GM15510 (cell line): ENCODE data around the gene ATG7.

Source experiments
- POLR2A ChIP-seq: IDR thresholded peaks from 3 replicates; pipeline ENCODE4 v1.6.1; 2011; ENCODE audit warnings: borderline replicate concordance; ENCODE audit not compliant: insufficient read length; ENCODE audit errors: extremely low read depth

ATG7 gene

DNA sequence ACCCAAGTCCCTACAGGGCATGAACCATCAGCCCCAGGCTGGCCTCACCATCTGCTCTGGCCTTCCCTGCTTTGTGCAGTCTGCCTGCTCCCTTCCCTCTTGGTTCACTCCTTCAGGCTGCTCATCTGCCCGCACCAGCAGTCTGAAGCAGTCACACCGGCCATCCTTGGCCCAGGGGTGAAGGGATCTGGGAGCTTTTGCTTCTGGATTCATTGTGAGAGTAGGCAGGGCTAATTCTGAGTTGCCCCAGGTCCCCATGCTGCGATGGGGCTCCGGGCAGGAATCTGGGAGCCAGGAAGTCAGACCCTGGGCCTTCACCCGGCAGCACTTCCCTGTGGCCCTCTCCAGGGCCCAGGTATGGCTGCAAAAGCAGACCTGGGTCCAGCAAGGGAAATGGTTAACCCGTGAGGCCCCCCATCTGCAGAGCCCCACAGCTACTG, 271.8 kb downstream of the ATG7 start:
- TF ChIP-seq POLR2A, result no peak

DNA sequence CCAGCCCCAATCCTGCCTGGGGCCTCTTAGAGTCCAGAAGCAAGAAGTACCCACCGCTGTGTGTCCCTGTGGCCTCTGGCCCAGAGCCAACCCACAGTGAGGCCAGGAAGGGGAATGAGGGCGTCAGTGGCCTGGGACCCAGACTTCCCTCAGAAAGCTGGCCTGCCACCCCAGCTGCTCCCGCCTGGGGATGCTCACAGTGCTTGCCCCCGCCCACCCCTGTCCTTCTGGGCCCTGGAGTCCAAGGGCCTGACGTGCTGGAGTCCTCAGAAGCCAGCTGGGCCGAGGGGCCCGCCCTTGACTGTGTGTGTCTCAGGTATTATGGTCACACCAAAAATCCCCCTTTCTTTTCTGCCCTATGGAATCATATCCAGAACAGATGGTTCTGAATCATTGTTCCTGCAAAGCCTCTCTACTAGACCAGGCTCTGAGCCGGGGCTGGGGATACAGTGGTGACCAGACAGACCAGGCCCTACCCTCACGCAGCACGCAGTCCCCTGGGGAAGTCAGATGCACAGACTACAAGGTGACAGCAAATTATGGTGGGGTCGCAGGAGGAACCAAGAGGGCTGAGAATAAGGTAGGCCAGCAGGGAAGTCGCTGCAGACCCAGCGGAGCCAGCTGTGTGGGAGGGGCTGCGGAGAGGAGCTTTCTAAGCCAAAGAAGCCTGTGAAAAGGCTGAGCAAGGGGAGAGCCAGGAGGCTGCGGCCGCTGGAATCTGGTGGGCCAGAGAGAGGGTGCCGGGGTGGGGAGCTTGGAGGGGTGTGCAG, 272.4 kb downstream of the ATG7 start:
- TF ChIP-seq POLR2A, result no peak

DNA sequence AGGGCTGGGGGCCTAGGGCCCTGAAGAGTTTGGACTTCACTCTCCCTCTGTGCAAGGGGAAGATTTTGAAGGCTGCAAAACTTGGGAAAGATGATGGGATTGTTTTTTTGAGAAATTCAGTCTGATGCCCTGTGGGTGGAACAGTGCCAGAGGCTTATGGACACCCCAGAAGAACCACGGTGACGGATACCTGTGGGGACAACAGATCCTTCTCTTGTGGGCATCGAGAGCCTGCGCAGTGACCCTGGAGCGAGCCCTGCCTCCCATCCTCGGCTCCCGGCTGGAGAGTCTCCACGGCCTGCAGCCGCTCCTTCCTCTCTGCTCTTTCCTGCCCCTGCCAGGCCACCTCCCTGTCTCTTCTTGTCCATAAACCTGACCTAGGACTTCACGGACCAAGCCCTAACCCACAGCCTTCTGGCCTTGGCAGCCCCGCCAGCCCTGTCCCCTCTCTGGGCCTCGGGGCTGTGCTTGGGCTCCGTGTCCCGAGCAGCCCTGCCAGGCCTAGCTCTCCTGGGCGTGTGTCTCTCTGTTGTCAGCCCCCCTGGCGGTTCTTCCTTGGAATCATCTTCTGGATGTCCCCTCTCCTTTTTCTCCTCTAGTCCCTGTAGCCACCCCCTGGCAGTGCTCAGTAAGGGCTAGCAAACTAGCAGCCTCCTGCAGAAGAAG, 273.1 kb downstream of the ATG7 start:
- no peak for TF ChIP-seq POLR2A

DNA sequence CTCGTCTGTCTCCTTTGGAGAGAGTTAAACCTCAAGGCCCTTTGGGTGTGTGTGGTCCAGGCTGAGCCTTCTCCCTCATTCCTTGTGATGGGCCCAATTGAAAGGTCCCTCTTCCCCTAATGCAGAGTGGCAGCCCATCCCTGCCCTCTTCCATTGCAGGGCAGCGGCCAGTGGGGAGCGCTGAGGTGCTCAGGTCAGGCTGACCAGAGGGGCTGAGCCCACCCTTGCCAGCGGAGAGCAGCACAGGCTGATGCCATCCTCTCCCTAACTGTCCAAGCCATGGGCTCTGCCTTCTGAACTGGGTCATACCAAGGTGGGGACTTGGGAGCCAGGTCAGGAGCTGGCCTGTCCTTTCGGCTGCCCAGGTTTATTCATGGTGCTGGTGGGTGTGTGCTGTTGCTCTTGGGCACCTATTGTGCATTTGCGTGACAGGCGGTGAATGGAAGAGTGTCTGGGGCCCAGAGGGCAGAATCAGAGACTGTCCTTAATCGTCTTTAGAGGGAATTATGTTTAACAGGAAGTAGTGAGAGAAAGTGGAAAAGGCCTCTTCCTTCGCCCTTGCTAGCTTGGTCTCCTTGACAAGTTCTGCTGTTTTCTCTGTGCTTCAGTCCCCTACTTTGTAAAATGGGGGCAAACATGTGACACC, 274.6 kb downstream of the ATG7 start:
- TF ChIP-seq POLR2A, result no peak

DNA sequence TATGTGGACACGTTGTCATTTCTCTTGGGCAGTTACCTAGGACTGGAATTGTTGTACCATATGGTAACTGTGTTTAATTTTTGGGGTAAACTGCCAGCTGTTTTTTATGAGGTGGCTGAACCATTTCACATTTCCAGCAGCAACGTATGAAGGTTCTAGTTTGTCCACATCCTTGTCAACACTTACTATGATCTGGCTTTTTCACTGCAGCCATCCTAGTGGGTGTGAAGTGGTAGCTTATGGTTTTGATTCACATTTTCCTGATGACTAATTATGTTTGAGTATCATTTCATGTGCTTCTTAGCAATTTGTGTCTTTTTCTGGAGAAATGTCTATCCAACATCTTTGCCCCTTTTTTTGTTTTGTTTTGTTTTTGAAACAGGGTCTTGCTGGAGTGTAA, 275.3 kb downstream of the ATG7 start:
- no peak for TF ChIP-seq POLR2A

DNA sequence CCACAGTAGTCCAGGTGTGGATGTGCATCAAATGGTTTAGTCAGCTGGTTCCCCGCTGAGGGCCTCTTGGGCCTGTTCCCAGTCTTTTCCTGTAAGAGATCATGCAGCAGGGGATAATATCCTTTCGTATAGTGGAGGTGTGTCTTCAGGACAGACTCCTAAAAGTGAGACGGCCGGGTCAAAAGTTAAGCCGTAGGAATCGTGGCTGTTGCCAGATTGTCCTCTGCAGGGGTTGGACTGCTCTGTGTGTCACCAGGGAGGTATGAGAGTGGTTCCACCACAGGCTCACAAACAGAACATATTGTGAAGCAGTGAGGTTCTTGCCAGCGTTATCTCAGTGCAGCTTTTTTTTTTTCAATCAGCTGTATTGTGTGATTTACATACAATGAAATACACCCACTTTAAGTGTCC, 276.5 kb downstream of the ATG7 start:
- no peak for TF ChIP-seq POLR2A

DNA sequence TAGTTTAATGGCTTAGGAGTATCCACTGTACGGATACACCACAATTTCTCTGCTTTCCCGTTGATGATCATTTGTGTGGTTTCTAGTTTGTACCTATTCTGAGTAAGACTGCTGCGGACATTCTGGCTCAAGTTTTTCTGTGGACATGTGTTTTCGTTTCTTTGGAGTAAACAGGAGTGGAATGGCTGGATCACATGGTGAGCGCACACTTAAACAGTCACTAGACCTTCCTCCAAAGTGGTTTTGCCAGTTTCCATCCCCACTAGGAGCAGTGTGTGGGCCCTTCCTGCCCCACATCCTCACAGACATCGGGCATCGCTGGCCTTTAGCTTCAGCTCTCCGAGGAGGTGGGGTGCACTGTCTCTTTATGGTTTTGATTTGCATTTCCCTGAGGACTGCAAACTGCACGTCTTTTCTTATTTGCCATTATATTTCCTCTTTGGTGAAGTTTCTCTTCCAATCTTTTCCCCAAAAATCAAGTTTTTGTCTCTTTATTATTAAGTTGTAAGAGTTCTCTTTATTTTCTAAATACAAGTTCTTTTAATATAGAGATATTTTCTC, 277.5 kb downstream of the ATG7 start:
- no peak for TF ChIP-seq POLR2A

DNA sequence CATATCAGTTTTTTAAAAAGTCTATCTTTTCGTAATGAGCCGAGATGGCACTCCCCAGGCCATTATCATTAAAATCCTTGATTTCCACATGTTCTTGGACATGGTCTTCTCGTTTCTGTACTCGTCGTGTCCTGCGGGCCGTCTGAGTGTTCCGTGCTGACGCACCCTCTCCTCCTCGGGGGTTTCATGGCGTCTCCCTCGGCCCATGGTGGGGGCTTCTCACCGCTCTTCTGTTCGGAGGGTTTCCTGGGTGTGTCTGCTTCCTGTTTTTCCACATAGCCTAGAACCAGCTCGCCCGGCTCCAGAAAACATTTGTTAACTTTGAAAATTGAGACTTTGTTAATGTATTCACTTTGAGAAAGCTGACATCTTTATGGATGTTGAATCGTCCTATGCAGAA, 278.8 kb downstream of the ATG7 start:
- TF ChIP-seq POLR2A, result no peak

DNA sequence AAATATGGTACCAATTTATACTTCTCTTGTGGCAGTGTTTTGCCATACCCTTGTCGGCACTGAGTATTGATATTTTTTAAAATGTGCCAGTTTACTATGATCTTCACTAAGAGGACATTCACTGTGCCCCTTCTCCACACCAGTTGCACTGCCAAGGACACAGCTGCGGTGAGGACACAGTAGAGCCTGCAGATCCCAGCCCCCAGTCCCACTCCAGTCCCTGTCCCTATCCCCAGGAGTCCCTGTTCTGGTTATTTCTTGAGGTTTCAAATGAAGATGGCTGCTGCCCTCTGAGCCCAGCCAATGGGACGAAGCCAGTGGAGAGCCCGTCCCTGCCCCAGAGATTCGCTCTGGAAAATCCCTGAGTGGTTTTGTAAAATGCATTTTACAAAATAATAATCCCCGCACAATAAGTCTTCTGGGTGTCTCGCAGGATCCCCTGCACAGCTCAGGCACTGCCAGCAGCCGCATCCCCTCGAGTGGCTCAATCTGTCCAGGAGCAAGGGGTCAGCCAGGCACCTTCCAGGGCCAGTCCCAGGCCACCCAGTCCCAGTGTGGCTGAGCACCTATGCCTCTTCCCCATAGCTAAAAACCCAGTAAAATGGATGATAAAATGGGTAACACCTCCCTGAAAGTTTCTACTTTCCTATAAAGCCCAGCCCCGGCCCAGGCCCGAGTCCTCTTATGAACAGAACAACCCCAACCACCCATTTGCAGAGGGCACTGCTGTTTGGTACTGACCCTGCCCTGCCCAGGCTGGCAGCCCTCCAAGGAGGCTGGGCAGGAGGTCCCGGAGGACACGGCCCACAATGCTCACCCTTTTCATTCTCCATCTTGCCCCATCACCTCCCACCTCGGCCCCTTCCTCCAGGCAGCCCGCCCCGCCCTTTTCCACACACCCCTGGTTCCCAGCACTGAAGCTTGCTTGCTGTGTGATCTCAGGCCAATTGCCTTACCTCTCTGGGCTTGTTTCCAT, 280.4 kb downstream of the ATG7 start:
- no peak for TF ChIP-seq POLR2A

DNA sequence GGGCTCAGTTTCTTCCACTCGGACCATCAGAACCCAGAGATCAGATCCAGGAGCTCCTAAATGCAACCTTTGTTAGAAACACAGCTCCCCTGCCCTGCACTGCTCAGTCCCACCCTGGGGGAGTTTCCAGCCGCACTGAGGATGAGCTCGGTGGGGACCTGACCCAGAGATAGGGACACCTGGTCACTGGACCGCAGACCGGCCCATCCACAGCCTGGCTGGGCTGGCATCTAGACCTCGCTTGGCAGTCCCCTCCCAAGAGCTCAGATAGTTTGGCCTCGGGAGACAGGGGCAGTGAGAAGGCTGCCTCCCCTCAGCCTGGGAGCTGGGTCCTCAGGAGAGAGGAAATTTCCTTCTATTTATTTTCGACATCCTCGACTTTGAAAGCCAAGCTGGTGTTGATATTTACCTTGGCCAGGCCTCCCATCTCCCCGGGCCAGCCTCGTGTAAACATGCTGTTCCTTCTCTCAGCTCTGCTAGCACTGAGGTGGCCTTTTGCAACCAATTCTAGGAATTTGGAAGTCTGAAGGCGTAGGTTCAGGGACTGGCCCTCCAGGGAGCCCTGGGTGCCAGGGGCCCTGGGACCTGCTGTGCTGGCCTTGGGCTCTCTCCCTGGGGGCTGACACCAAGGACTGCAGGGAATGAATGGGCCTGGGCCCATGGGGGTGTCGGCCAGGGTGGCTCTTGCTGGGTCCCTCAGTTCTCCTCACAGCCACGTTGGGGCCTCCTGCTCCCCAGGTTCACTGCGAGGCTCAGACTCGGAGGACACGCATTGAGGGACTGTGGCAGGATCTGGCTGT, 281.4 kb downstream of the ATG7 start:
- TF ChIP-seq POLR2A, result no peak

DNA sequence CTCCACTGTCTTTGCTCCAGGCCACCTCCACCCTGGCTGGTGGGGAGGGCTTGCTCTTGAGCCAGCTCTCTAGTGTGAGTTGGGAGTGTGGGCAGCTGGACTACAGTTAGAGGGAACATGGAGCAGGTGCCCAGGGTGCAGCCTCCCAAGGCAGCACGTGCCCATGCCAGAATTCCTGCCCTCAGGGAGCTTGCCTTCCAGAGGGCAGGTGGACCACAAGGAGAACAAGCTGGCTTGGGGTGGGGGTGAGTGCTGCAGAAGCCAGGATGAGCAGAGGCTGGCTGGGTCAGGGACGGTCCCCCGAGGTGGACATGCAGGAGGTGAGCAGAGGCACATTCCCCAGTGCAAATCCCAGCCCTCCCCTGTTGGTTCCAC, 282.0 kb downstream of the ATG7 start:
- no peak for TF ChIP-seq POLR2A

DNA sequence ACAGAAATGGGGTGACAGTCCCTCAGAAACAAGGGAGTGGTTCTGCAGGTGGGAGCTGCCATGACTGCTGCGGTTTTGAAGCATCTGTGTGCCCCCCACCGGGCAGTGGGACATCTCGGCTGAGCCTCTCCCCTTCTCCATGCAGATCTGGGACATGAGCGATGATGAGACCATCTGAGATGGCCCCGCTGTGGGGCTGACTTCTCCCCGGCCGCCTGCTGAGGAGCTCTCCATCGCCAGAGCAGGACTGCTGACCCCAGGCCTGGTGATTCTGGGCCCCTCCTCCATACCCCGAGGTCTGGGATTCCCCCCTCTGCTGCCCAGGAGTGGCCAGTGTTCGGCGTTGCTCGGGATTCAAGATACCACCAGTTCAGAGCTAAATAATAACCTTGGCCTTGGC, 282.5 kb downstream of the ATG7 start:
- TF ChIP-seq POLR2A, result no peak

DNA sequence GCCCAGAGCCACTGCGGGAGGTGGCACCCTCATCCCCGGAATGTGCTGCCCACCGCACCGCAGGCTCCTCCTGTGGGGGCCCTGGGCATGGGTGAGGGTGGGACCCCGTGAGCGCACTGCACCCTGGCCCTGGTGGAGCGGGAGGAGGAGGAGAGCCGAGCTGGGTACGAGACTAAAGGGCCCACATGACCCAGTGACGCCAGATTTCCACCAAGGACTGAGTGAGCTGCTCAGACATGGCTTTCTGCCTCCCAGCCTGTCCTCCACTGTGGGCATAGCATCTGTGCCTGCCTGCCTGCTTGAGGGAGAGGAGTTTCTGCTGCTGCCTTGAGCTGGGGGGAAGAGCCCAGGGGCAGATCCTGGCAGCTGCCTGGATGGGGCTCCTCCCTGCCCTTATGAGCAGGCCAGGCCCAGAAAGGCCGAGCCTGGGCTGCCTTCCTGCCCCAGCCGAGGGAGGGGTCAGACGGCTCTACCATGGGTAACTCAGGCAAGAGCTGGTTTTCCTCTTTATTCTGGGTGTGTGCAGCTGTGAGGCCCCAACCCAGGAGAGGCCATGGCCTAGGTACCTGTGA, 283.1 kb downstream of the ATG7 start:
- no peak for TF ChIP-seq POLR2A
